IMR-90 (cell line): ENCODE data around the gene KRT27.

Experiments
- BHLHE40 ChIP-seq: fragments of 150-350 bp; IDR thresholded peaks from 2 replicates; pipeline ENCODE4 v1.6.1; 2016; ENCODE audit warnings: mild to moderate bottlenecking, low read depth, low read length
- CHD1 ChIP-seq: IDR thresholded peaks from 2 replicates; pipeline ENCODE4 v1.6.1; 2012; ENCODE audit warnings: low read depth, low read length, improper control_type of control experiment
- CTCF ChIP-seq: conservative IDR thresholded peaks from 2 replicates; pipeline ENCODE4 v1.5.1; 2012; ENCODE audit warnings: mild to moderate bottlenecking, low read depth, low read length, improper control_type of control experiment
- ELK1 ChIP-seq: fragments of 150-350 bp; IDR thresholded peaks from 2 replicates; pipeline ENCODE4 v1.6.1; 2016; ENCODE audit warnings: low read depth, mild to moderate bottlenecking, low read length, moderate library complexity, borderline replicate concordance
- FOS ChIP-seq: fragments of 150-350 bp; IDR thresholded peaks from 2 replicates; pipeline ENCODE4 v1.6.1; 2016; ENCODE audit warnings: low read depth, low read length
- MAZ ChIP-seq: IDR thresholded peaks from 2 replicates; pipeline ENCODE4 v1.6.1; 2012; ENCODE audit warnings: low read depth, mild to moderate bottlenecking, low read length, improper control_type of control experiment, moderate library complexity, borderline replicate concordance
- MXI1 ChIP-seq: IDR thresholded peaks from 2 replicates; pipeline ENCODE4 v1.6.1; 2012; ENCODE audit warnings: low read depth, mild to moderate bottlenecking, low read length, moderate library complexity, borderline replicate concordance
- NFE2L2 ChIP-seq: fragments of 150-350 bp; IDR thresholded peaks from 2 replicates; pipeline ENCODE4 v1.6.1; 2016; ENCODE audit warnings: low read depth, mild to moderate bottlenecking, low read length
- POLR2A ChIP-seq: IDR thresholded peaks from 2 replicates; pipeline ENCODE4 v1.6.1; 2012; ENCODE audit warnings: mild to moderate bottlenecking, low read depth, low read length
- RAD21 ChIP-seq: IDR thresholded peaks from 2 replicates; pipeline ENCODE4 v1.6.1; 2012; ENCODE audit warnings: low read length, improper control_type of control experiment
- RCOR1 ChIP-seq: IDR thresholded peaks from 2 replicates; pipeline ENCODE4 v1.6.1; 2012; ENCODE audit warnings: mild to moderate bottlenecking, low read length, improper control_type of control experiment; ENCODE audit not compliant: insufficient replicate concordance
- RFX5 ChIP-seq: IDR thresholded peaks from 2 replicates; pipeline ENCODE4 v1.8.0; 2012; ENCODE audit warnings: low read depth, mild to moderate bottlenecking, low read length, moderate library complexity
- SMC3 ChIP-seq: fragments of 150-350 bp; IDR thresholded peaks from 2 replicates; pipeline ENCODE4 v1.6.1; 2016; ENCODE audit warnings: low read depth, mild to moderate bottlenecking, antibody characterized with exemption, low read length, moderate library complexity
- USF2 ChIP-seq: fragments of 150-350 bp; IDR thresholded peaks from 2 replicates; pipeline ENCODE4 v1.6.1; 2017; ENCODE audit warnings: mild to moderate bottlenecking, antibody characterized with exemption, low read length, low read depth

GRCh38 chr17:40828454-40829044, 46.2 kb upstream of the KRT27 start:
- TF ChIP-seq CTCF (no peak), RCOR1 (no peak), POLR2A (no peak), USF2 (no peak), CHD1 (no peak), BHLHE40 (no peak), ELK1 (no peak), SMC3 (no peak), FOS (no peak), RFX5 (no peak), RAD21 (no peak), MXI1 (no peak), NFE2L2 (no peak), MAZ (no peak)
